Gastrocnemius medialis (tissue), 4 donors: Measurements from ENCODE around the gene RMI2. TPM values are rescaled to one million over a fixed set of nuclear protein-coding genes. Genes with fewer than 3 reads are reported as not detected.

ENCODE experiments used
- ATAC-seq, 2 donors: fragments of 150-250 bp; one replicate each; pipeline ENCODE4 v1.9.1; 2016
- DNase-seq, 2 donors: peaks; one replicate each; pipeline ENCODE4 v3.0.0-alpha.2; 2019
- H3K27ac ChIP-seq, 4 donors: fragments of 200-600 bp; sonication (generic); 1 replicate in 1 of 4; 2 replicates in 3 of 4; pipeline ENCODE4 v1.5.1; 2016 to 2018; ENCODE audit warnings: mild to moderate bottlenecking in 2 of 4, moderate library complexity in 1 of 4
- H3K27me3 ChIP-seq, 3 donors: fragments of 200-600 bp; sonication (generic) in 2 of 3; 1 replicate in 1 of 3; 2 replicates in 2 of 3; pipeline versions ENCODE4 v1.5.1 to v1.6.0; 2016 to 2019; ENCODE audit warnings: mild to moderate bottlenecking in 1 of 3, moderate library complexity in 1 of 3
- H3K36me3 ChIP-seq, 2 donors: fragments of 200-600 bp; sonication (generic) in 1 of 2; one replicate each; pipeline ENCODE4 v1.5.1; 2017 to 2018
- H3K4me1 ChIP-seq, 2 donors: fragments of 200-600 bp; sonication (generic) in 1 of 2; one replicate each; pipeline ENCODE4 v1.5.1; 2016 to 2017; ENCODE audit warnings: mild to moderate bottlenecking in 2 of 2
- H3K4me3 ChIP-seq, 4 donors: fragments of 200-600 bp; sonication (generic) in 3 of 4; 1 replicate in 1 of 4; 2 replicates in 3 of 4; pipeline ENCODE4 v1.5.1; 2016 to 2019; ENCODE audit warnings: mild to moderate bottlenecking in 2 of 4
- H3K9me3 ChIP-seq, 3 donors: fragments of 200-600 bp; sonication (generic) in 2 of 3; 1 replicate in 1 of 3; 2 replicates in 2 of 3; pipeline ENCODE4 v1.5.1; 2016 to 2019
- CTCF ChIP-seq, 5 experiments: fragments of 450-650 bp in 3 of 5; fragments of 200-600 bp in 2 of 5; sonication (generic) in 2 of 5; IDR thresholded peaks in 4 of 5; conservative IDR thresholded peaks in 1 of 5; 1 replicate in 4 of 5; 2 replicates in 1 of 5; pipeline ENCODE4 v1.5.1; 2016 to 2019; ENCODE audit warnings: antibody characterized with exemption in 5 of 5, mild to moderate bottlenecking in 3 of 5, moderate library complexity in 3 of 5
- POLR2A ChIP-seq, 2 donors: fragments of 450-650 bp; IDR thresholded peaks; one replicate each; pipeline ENCODE4 v1.6.1; 2017; ENCODE audit warnings: antibody characterized with exemption in 2 of 2, mild to moderate bottlenecking in 2 of 2, moderate library complexity in 2 of 2
- in situ Hi-C, 4 donors: fragments of 200-750 bp; cut with MboI; loops; one replicate each; pipeline versions ENCODE4 v1.15.0 to v1.8.0; 2017; ENCODE audit warnings: low sequenced_read_pairs in 4 of 4
- intact Hi-C: fragments of 100-400 bp; cut with DNase I; formaldehyde crosslinking; loops from one replicate; pipeline ENCODE4 v1.15.1; 2023; ENCODE audit warnings: low total_unique reads
- total RNA-seq, 4 donors: library from RNA; depleted of rRNA; stranded (reverse); fragments of >200 nt; gene quantifications; one replicate each; pipeline versions ENCODE4 v1.1.0 to v1.2.3, GENCODE V29; 2016

Gene RMI2
- total RNA-seq, 4 donors from 2014 or later, result 0.44 to 0.49 TPM; not detected in 2

- peak; percentile 67 to 74 for ATAC-seq
- no peaks in the 10 kb centered on the region for H3K9me3 ChIP-seq
- H3K4me3 ChIP-seq, result no peak overlapping the region
- H3K27ac ChIP-seq, result peak overlapping the region in 2 of 4 donors; percentile 10 to 75
- peak; percentile 50 to 77 for DNase-seq
- intact Hi-C loops (loop anchor here (1.0 to 2.0 kb wide), 2 partner anchors 245 to 318 kb away; no protein-coding TSS in a partner anchor), in situ Hi-C loops (loop anchor here (5.0 to 25.0 kb wide), 7 partner anchors 246 to 666 kb away; no protein-coding TSS in a partner anchor)
- no peaks in the 10 kb centered on the region for H3K27me3 ChIP-seq
- peaks cover 3 to 4% of the 10 kb centered on the region in 2 donors for H3K4me1 ChIP-seq
- H3K36me3 ChIP-seq, result no peaks in the 10 kb centered on the region
- TF ChIP-seq CTCF (IDR thresholded peaks at IDR 0.05 in 4 of 5, conservative IDR thresholded peaks at IDR 0.05 in 1 of 5) (peak; percentile 97 to 99 (median 98)), POLR2A (IDR thresholded peaks at IDR 0.05) (no peak)
Measured at GRCh38 chr16:11396241-11397048, 51.2 kb downstream of the RMI2 start.

GRCh38 chr16:11398136-11398535, 52.9 kb downstream of the RMI2 start:
- in situ Hi-C loops, result loop anchor here (5.0 to 25.0 kb wide), 7 partner anchors 244 to 664 kb away; no protein-coding TSS in a partner anchor
- Histone ChIP-seq H3K4me1 (peaks cover 3 to 4% of the 10 kb centered on the region in 2 donors), H3K4me3 (no peak overlapping the region), H3K36me3 (no peaks in the 10 kb centered on the region), H3K27ac (no peak overlapping the region), H3K27me3 (no peaks in the 10 kb centered on the region), H3K9me3 (no peaks in the 10 kb centered on the region)
- no peak for TF ChIP-seq CTCF (IDR thresholded peaks at IDR 0.05 in 4 of 5, conservative IDR thresholded peaks at IDR 0.05 in 1 of 5)
- no peak for TF ChIP-seq POLR2A (IDR thresholded peaks at IDR 0.05)
- no peak for DNase-seq
- no peak for ATAC-seq
- intact Hi-C loops, result no loop called here

- Histone ChIP-seq H3K4me3 (no peak overlapping the region), H3K4me1 (peaks cover 3 to 4% of the 10 kb centered on the region in 2 donors), H3K27ac (no peak overlapping the region), H3K9me3 (no peaks in the 10 kb centered on the region), H3K36me3 (no peaks in the 10 kb centered on the region), H3K27me3 (no peaks in the 10 kb centered on the region)
- in situ Hi-C loops, result loop anchor here (5.0 to 25.0 kb wide), 7 partner anchors 243 to 663 kb away; no protein-coding TSS in a partner anchor
- TF ChIP-seq POLR2A (IDR thresholded peaks at IDR 0.05) (no peak), CTCF (IDR thresholded peaks at IDR 0.05 in 4 of 5, conservative IDR thresholded peaks at IDR 0.05 in 1 of 5) (no peak)
- no peak for ATAC-seq
- intact Hi-C loops, result no loop called here
- no peak for DNase-seq
Measured at GRCh38 chr16:11398851-11399250, 53.6 kb downstream of the RMI2 start.

GRCh38 chr16:11399261-11399831, 54.1 kb downstream of the RMI2 start:
- in situ Hi-C loops (loop anchor here (5.0 to 25.0 kb wide), 7 partner anchors 243 to 663 kb away; no protein-coding TSS in a partner anchor), intact Hi-C loops (no loop called here)
- DNase-seq, result no peak

More at GRCh38 chr16:11399261-11399831, 54.1 kb downstream of the RMI2 start:
- no peak for ATAC-seq
- Histone ChIP-seq H3K9me3 (no peaks in the 10 kb centered on the region), H3K27ac (no peak overlapping the region), H3K36me3 (no peaks in the 10 kb centered on the region), H3K4me1 (peaks cover 2 to 3% of the 10 kb centered on the region in 2 donors), H3K27me3 (no peaks in the 10 kb centered on the region), H3K4me3 (no peak overlapping the region)
- no peak for TF ChIP-seq CTCF (IDR thresholded peaks at IDR 0.05 in 4 of 5, conservative IDR thresholded peaks at IDR 0.05 in 1 of 5)
